OCI-LY1 (cell line): Measurements from ENCODE around the gene YIPF1.

Experiments used
- H2AFZ ChIP-seq: fragments of 200-600 bp; sonication (generic), shearing (Covaris generic); 2 replicates; pipeline ENCODE4 v1.6.0; 2014; ENCODE audit warnings: antibody characterized with exemption, mild to moderate bottlenecking, low read length
- H3F3A ChIP-seq: fragments of 200-600 bp; sonication (generic), shearing (Covaris generic); 2 replicates; pipeline ENCODE4 v1.6.0; 2014; ENCODE audit warnings: mild to moderate bottlenecking, antibody characterized with exemption, low read length, moderate library complexity; ENCODE audit not compliant: insufficient read depth
- H3K27ac ChIP-seq: fragments of 200-600 bp; sonication (generic); 2 replicates; pipeline ENCODE4 v1.5.1; 2014; ENCODE audit warnings: low read length, mixed run types, mild to moderate bottlenecking, low read depth; ENCODE audit not compliant: poor library complexity, severe bottlenecking
- H3K27me3 ChIP-seq: fragments of 200-600 bp; sonication (generic); 2 replicates; pipeline ENCODE4 v1.6.0; 2014; ENCODE audit warnings: antibody characterized with exemption, mild to moderate bottlenecking, low read length, moderate library complexity; ENCODE audit not compliant: insufficient read depth
- H3K36me3 ChIP-seq: fragments of 200-600 bp; sonication (generic); 2 replicates; pipeline ENCODE4 v1.6.1; 2014; ENCODE audit warnings: mild to moderate bottlenecking, antibody characterized with exemption, low read length, moderate library complexity, mixed read lengths; ENCODE audit not compliant: insufficient read depth
- H3K4me1 ChIP-seq: fragments of 200-600 bp; sonication (generic); 2 replicates; pipeline ENCODE4 v1.5.1; 2014; ENCODE audit warnings: mild to moderate bottlenecking, low read length, moderate library complexity; ENCODE audit not compliant: insufficient read depth, severe bottlenecking
- H3K4me2 ChIP-seq: fragments of 200-600 bp; sonication (generic), shearing (Covaris generic); 2 replicates; pipeline ENCODE4 v1.6.1; 2014; ENCODE audit warnings: low read length
- H3K4me3 ChIP-seq: fragments of 200-600 bp; sonication (generic); 2 replicates; pipeline ENCODE4 v1.5.1; 2014; ENCODE audit warnings: low read length, low read depth, mild to moderate bottlenecking, mixed read lengths; ENCODE audit not compliant: poor library complexity, severe bottlenecking
- H3K79me2 ChIP-seq: fragments of 200-600 bp; shearing (Covaris generic); 2 replicates; pipeline ENCODE4 v1.6.1; 2016; ENCODE audit warnings: mixed run types, low read length, mixed read lengths; ENCODE audit not compliant: insufficient read depth
- H3K9ac ChIP-seq: fragments of 200-600 bp; sonication (generic), shearing (Covaris generic); 2 replicates; pipeline ENCODE4 v1.6.1; 2014; ENCODE audit warnings: mild to moderate bottlenecking, low read length, mixed read lengths
- H3K9me2 ChIP-seq: fragments of 200-600 bp; sonication (generic), shearing (Covaris generic); 2 replicates; pipeline ENCODE4 v1.6.1; 2014; ENCODE audit warnings: low read depth, mild to moderate bottlenecking, low read length, mixed read lengths
- H3K9me3 ChIP-seq: fragments of 200-600 bp; shearing (Covaris generic); 2 replicates; pipeline ENCODE4 v1.6.1; 2014; ENCODE audit warnings: low read length, mixed read lengths
- H4K20me1 ChIP-seq: fragments of 200-600 bp; sonication (generic), shearing (Covaris generic); 2 replicates; pipeline ENCODE4 v1.6.0; 2016; ENCODE audit warnings: mild to moderate bottlenecking, low read length; ENCODE audit not compliant: insufficient read depth
- CTCF ChIP-seq: fragments of 200-600 bp; sonication (generic), shearing (Covaris generic); IDR thresholded peaks from 2 replicates; pipeline ENCODE4 v1.5.1; 2017; ENCODE audit warnings: mild to moderate bottlenecking, antibody characterized with exemption, low read length, moderate library complexity, mixed read lengths
- EZH2 ChIP-seq: fragments of 200-600 bp; sonication (generic), shearing (Covaris generic); IDR thresholded peaks from 2 replicates; pipeline ENCODE4 v1.8.0; 2017; ENCODE audit warnings: borderline replicate concordance, mixed run types, mild to moderate bottlenecking, antibody characterized with exemption, low read length, moderate library complexity, mixed read lengths

Gene YIPF1

GRCh38 chr1:53893999-53894636 is 4.5 kb upstream of the YIPF1 start, which contains the start of gene DIO1:
DIO1 (plus strand) TSS chr1:53894187; CDS start chr1:53894211, 24 bp downstream.
- Histone ChIP-seq H3K79me2 (no peaks in the 10 kb centered on the region), H3F3A (no peaks in the 10 kb centered on the region), H4K20me1 (no peaks in the 10 kb centered on the region), H3K9me3 (no peaks in the 10 kb centered on the region), H3K27ac (no peak within 1 kb of the TSS), H2AFZ (no peak within 1 kb of the TSS), H3K36me3 (no peaks in the 10 kb centered on the region), H3K27me3 (no peaks in the 10 kb centered on the region), H3K4me1 (peaks cover 16% of the 10 kb centered on the region), H3K9ac (no peak within 1 kb of the TSS), H3K4me3 (no peak within 1 kb of the TSS), H3K4me2 (no peak within 1 kb of the TSS), H3K9me2 (no peaks in the 10 kb centered on the region)
- TF ChIP-seq CTCF: no peak
- no peak for TF ChIP-seq EZH2

GRCh38 chr1:53892911-53893310 is 3.3 kb upstream of the YIPF1 start:
- no peak overlapping the region for H3K4me3 ChIP-seq
- H3K36me3 ChIP-seq: peaks cover 6% of the 10 kb centered on the region; the same call in 1 of the 2 replicates
- peaks cover 25% of the 10 kb centered on the region for H3K4me1 ChIP-seq
- H3K79me2 ChIP-seq: no peaks in the 10 kb centered on the region
- no peaks in the 10 kb centered on the region for H3K9me3 ChIP-seq
- no peaks in the 10 kb centered on the region for H3K9me2 ChIP-seq
- H2AFZ ChIP-seq: no peak overlapping the region
- no peak overlapping the region for H3K27ac ChIP-seq
- H4K20me1 ChIP-seq: no peaks in the 10 kb centered on the region
- TF ChIP-seq CTCF: no peak
- TF ChIP-seq EZH2: no peak
- H3K27me3 ChIP-seq: no peaks in the 10 kb centered on the region
- no peak overlapping the region for H3K4me2 ChIP-seq
- no peak overlapping the region for H3K9ac ChIP-seq
- H3F3A ChIP-seq: no peaks in the 10 kb centered on the region

- Histone ChIP-seq H4K20me1 (no peaks in the 10 kb centered on the region), H3K9me2 (no peaks in the 10 kb centered on the region), H3K36me3 (peaks cover 7% of the 10 kb centered on the region; the same call in 1 of the 2 replicates), H3K4me3 (no peak overlapping the region), H3K27ac (no peak overlapping the region), H3K79me2 (no peaks in the 10 kb centered on the region), H2AFZ (no peak overlapping the region), H3K9me3 (no peaks in the 10 kb centered on the region), H3K9ac (no peak overlapping the region), H3K4me1 (peaks cover 25% of the 10 kb centered on the region), H3K27me3 (no peaks in the 10 kb centered on the region), H3F3A (no peaks in the 10 kb centered on the region), H3K4me2 (no peak overlapping the region)
- no peak for TF ChIP-seq EZH2
- TF ChIP-seq CTCF: no peak
Observed at GRCh38 chr1:53891678-53892077, 2.1 kb upstream of the YIPF1 start.
